Liver (tissue), 3 donors: ENCODE measurements around the gene SIK1.
"Not testable (repeated sequence)": the region's sequence is repeated elsewhere in the genome, so short reads cannot be mapped to it uniquely, and the experiment has no call there.

Experiments
- FOXA1 ChIP-seq: IDR thresholded peaks from 2 replicates; pipeline ENCODE4 v1.6.1; 2016; ENCODE audit warnings: antibody characterized with exemption
- GABPA ChIP-seq, 2 donors: IDR thresholded peaks in 1 of 2; conservative IDR thresholded peaks in 1 of 2; 2 replicates each; pipeline ENCODE4 v1.6.1; 2016; ENCODE audit warnings: antibody characterized with exemption in 2 of 2, mild to moderate bottlenecking in 1 of 2, moderate library complexity in 1 of 2
- JUND ChIP-seq, 2 donors: IDR thresholded peaks; 2 replicates each; pipeline ENCODE4 v1.6.1; 2016; ENCODE audit warnings: antibody characterized with exemption in 2 of 2
- MAX ChIP-seq: IDR thresholded peaks from 2 replicates; pipeline ENCODE4 v1.6.1; 2016; ENCODE audit warnings: antibody characterized with exemption
- NR2F2 ChIP-seq: IDR thresholded peaks from 2 replicates; pipeline ENCODE4 v1.6.1; 2016; ENCODE audit warnings: antibody characterized with exemption
- RAD21 ChIP-seq, 2 donors: IDR thresholded peaks; 2 replicates each; pipeline ENCODE4 v1.6.1; 2016; ENCODE audit warnings: antibody characterized with exemption in 2 of 2, mild to moderate bottlenecking in 2 of 2
- SP1 ChIP-seq: IDR thresholded peaks from 2 replicates; pipeline ENCODE4 v1.6.1; 2018; ENCODE audit warnings: antibody characterized with exemption, mild to moderate bottlenecking
- TAF1 ChIP-seq: conservative IDR thresholded peaks from 2 replicates; pipeline ENCODE4 v1.6.1; 2016; ENCODE audit warnings: antibody characterized with exemption, mild to moderate bottlenecking
- YY1 ChIP-seq: IDR thresholded peaks from 2 replicates; pipeline ENCODE4 v1.6.1; 2016; ENCODE audit warnings: antibody characterized with exemption, mild to moderate bottlenecking
- TF ChIP-seq, protein P1 (sequence below): fragments of 150-350 bp; IDR thresholded peaks from 2 replicates; pipeline ENCODE4 v1.5.1; 2017; ENCODE audit warnings: improper control_type of control experiment, low read depth, low read length; ENCODE audit not compliant: missing input control
- TF ChIP-seq, protein P2 (sequence below): IDR thresholded peaks from 2 replicates; pipeline ENCODE4 v1.6.1; 2016; ENCODE audit warnings: antibody characterized with exemption, mild to moderate bottlenecking
- TF ChIP-seq, protein P3 (sequence below): IDR thresholded peaks from 2 replicates; pipeline ENCODE4 v1.6.1; 2016; ENCODE audit warnings: antibody characterized with exemption
- TF ChIP-seq, protein P4 (sequence below): IDR thresholded peaks from 2 replicates; pipeline ENCODE4 v1.6.1; 2016; ENCODE audit warnings: antibody characterized with exemption
- donor health status: healthy.
- donor health status: healthy.

- TF ChIP-seq, protein P1, sequence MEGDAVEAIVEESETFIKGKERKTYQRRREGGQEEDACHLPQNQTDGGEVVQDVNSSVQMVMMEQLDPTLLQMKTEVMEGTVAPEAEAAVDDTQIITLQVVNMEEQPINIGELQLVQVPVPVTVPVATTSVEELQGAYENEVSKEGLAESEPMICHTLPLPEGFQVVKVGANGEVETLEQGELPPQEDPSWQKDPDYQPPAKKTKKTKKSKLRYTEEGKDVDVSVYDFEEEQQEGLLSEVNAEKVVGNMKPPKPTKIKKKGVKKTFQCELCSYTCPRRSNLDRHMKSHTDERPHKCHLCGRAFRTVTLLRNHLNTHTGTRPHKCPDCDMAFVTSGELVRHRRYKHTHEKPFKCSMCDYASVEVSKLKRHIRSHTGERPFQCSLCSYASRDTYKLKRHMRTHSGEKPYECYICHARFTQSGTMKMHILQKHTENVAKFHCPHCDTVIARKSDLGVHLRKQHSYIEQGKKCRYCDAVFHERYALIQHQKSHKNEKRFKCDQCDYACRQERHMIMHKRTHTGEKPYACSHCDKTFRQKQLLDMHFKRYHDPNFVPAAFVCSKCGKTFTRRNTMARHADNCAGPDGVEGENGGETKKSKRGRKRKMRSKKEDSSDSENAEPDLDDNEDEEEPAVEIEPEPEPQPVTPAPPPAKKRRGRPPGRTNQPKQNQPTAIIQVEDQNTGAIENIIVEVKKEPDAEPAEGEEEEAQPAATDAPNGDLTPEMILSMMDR, result not testable (repeated sequence)
- TF ChIP-seq MAX; YY1; SP1; FOXA1; JUND (IDR thresholded peaks at IDR 0.05); RAD21 (IDR thresholded peaks at IDR 0.05); TAF1; GABPA (IDR thresholded peaks at IDR 0.05 in 1 of 2, conservative IDR thresholded peaks at IDR 0.05 in 1 of 2); NR2F2: not testable (repeated sequence)
- TF ChIP-seq, protein P2, sequence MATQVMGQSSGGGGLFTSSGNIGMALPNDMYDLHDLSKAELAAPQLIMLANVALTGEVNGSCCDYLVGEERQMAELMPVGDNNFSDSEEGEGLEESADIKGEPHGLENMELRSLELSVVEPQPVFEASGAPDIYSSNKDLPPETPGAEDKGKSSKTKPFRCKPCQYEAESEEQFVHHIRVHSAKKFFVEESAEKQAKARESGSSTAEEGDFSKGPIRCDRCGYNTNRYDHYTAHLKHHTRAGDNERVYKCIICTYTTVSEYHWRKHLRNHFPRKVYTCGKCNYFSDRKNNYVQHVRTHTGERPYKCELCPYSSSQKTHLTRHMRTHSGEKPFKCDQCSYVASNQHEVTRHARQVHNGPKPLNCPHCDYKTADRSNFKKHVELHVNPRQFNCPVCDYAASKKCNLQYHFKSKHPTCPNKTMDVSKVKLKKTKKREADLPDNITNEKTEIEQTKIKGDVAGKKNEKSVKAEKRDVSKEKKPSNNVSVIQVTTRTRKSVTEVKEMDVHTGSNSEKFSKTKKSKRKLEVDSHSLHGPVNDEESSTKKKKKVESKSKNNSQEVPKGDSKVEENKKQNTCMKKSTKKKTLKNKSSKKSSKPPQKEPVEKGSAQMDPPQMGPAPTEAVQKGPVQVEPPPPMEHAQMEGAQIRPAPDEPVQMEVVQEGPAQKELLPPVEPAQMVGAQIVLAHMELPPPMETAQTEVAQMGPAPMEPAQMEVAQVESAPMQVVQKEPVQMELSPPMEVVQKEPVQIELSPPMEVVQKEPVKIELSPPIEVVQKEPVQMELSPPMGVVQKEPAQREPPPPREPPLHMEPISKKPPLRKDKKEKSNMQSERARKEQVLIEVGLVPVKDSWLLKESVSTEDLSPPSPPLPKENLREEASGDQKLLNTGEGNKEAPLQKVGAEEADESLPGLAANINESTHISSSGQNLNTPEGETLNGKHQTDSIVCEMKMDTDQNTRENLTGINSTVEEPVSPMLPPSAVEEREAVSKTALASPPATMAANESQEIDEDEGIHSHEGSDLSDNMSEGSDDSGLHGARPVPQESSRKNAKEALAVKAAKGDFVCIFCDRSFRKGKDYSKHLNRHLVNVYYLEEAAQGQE, result not testable (repeated sequence)
- TF ChIP-seq, protein P3, sequence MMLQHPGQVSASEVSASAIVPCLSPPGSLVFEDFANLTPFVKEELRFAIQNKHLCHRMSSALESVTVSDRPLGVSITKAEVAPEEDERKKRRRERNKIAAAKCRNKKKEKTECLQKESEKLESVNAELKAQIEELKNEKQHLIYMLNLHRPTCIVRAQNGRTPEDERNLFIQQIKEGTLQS, result not testable (repeated sequence)
- TF ChIP-seq, protein P4, sequence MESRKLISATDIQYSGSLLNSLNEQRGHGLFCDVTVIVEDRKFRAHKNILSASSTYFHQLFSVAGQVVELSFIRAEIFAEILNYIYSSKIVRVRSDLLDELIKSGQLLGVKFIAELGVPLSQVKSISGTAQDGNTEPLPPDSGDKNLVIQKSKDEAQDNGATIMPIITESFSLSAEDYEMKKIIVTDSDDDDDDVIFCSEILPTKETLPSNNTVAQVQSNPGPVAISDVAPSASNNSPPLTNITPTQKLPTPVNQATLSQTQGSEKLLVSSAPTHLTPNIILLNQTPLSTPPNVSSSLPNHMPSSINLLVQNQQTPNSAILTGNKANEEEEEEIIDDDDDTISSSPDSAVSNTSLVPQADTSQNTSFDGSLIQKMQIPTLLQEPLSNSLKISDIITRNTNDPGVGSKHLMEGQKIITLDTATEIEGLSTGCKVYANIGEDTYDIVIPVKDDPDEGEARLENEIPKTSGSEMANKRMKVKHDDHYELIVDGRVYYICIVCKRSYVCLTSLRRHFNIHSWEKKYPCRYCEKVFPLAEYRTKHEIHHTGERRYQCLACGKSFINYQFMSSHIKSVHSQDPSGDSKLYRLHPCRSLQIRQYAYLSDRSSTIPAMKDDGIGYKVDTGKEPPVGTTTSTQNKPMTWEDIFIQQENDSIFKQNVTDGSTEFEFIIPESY, result not testable (repeated sequence)
These were observed 23.1 kb downstream of the SIK1 start for GRCh38 chr21:43403651-43404430.
